ENCODE results near the gene TMEM273. TPM values are rescaled to one million over a fixed set of nuclear protein-coding genes. Genes with fewer than 3 reads are reported as not detected.

The TMEM273 gene
- total RNA-seq, 1 experiment from 2014 or later: not detected

DNA sequence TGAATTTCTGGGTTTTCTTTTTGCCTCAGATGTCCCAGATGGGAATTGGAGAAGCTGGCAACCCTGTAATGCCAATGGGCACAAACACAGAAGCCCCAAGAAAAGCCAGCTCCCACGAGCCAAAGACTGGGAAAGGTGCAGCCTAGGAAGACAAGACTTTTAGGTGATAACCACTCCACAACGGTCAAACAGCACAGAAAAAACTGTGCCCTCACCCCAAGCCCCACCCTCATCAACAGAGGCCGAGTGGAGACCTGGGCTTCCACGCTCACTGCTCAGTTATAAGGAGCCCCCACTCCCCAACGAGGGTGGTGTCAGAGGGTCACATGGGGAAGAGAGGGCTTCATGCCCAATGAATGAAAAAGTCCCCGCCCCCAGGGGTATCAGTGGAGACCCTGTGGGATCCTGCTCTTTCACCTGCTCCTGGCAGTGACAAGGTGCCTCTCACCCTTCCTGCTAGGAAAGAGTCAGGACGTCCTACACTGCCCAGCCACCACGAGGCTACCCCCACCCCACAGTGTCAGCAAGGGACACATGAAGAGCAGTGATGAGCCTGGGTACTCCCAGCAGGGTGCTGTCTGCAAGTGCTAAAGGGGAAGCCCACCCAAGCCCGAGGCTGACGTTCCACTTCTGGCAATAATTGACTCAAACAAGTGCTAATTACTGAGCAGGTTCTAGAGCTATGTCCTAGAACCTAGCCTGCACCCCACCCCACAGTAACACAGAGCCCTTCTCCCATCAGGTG, 8.3 kb downstream of the TMEM273 start:
- DNase-seq (ENCODE audit: low read depth, low spot score) (no peak), ATAC-seq (no peak)
- no peaks in the 10 kb centered on the region; the same call in 1 of the 2 replicates for H3K27me3 ChIP-seq (ENCODE audit: insufficient read depth, low read length)
- H3K36me3 ChIP-seq (ENCODE audit: control insufficient read depth in 1 of 2, insufficient read depth in 2 of 2, low read length in 2 of 2): no peaks in the 10 kb centered on the region
- H3K4me3 ChIP-seq (replicated peaks in 1 of 2; ENCODE audit: low read depth in 1 of 2, low read length in 2 of 2): no peak overlapping the region
- H2AFZ ChIP-seq (ENCODE audit: low read depth, low read length, poor library complexity, severe bottlenecking): peak overlapping the region; percentile 1
- TF ChIP-seq EGR1 (IDR thresholded peaks at IDR 0.05; ENCODE audit: low read depth) (no peak), CEBPB (IDR thresholded peaks at IDR 0.05; ENCODE audit: low read depth) (no peak), SP1 (IDR thresholded peaks at IDR 0.05; ENCODE audit: low read depth) (no peak), RAD21 (IDR thresholded peaks at IDR 0.05; ENCODE audit: low read depth) (no peak)
- TF ChIP-seq, protein P1, sequence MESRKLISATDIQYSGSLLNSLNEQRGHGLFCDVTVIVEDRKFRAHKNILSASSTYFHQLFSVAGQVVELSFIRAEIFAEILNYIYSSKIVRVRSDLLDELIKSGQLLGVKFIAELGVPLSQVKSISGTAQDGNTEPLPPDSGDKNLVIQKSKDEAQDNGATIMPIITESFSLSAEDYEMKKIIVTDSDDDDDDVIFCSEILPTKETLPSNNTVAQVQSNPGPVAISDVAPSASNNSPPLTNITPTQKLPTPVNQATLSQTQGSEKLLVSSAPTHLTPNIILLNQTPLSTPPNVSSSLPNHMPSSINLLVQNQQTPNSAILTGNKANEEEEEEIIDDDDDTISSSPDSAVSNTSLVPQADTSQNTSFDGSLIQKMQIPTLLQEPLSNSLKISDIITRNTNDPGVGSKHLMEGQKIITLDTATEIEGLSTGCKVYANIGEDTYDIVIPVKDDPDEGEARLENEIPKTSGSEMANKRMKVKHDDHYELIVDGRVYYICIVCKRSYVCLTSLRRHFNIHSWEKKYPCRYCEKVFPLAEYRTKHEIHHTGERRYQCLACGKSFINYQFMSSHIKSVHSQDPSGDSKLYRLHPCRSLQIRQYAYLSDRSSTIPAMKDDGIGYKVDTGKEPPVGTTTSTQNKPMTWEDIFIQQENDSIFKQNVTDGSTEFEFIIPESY (IDR thresholded peaks at IDR 0.05; ENCODE audit: extremely low read depth, insufficient replicate concordance, low read length): no peak
- TF ChIP-seq, protein P2, sequence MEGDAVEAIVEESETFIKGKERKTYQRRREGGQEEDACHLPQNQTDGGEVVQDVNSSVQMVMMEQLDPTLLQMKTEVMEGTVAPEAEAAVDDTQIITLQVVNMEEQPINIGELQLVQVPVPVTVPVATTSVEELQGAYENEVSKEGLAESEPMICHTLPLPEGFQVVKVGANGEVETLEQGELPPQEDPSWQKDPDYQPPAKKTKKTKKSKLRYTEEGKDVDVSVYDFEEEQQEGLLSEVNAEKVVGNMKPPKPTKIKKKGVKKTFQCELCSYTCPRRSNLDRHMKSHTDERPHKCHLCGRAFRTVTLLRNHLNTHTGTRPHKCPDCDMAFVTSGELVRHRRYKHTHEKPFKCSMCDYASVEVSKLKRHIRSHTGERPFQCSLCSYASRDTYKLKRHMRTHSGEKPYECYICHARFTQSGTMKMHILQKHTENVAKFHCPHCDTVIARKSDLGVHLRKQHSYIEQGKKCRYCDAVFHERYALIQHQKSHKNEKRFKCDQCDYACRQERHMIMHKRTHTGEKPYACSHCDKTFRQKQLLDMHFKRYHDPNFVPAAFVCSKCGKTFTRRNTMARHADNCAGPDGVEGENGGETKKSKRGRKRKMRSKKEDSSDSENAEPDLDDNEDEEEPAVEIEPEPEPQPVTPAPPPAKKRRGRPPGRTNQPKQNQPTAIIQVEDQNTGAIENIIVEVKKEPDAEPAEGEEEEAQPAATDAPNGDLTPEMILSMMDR (IDR thresholded peaks at IDR 0.05 in 2 of 3, conservative IDR thresholded peaks at IDR 0.05 in 1 of 3; ENCODE audit: borderline replicate concordance in 1 of 3, insufficient read depth in 1 of 3, low read depth in 2 of 3, low read length in 2 of 3): no peak
- no peaks in the 10 kb centered on the region for H3K9me3 ChIP-seq (ENCODE audit: control insufficient read depth in 1 of 2, insufficient read depth in 1 of 2, low read depth in 1 of 2, low read length in 2 of 2)
- ChIA-PET POLR2A (no interaction called here), CTCF (interaction anchor here (1.0 kb wide), 1 partner anchor 15 kb away, joined by 4 read pairs; no protein-coding TSS in a partner anchor), RAD21 (ENCODE audit: low non-redundant PET in 1 of 2, low total read pairs in 2 of 2, uncharacterized antibody in 2 of 2, unreplicated experiment in 2 of 2) (no interaction called here)
- no peak overlapping the region for H3K9ac ChIP-seq (ENCODE audit: low read length)
- no peaks in the 10 kb centered on the region for H3K79me2 ChIP-seq (ENCODE audit: insufficient read depth, low read length)
- H3K4me1 ChIP-seq (ENCODE audit: control insufficient read depth in 1 of 2, insufficient read depth in 2 of 2, low read length in 2 of 2): peaks cover 0 to 12% of the 10 kb centered on the region in 2 experiments; a peak in 2 of 4 replicates
- H3K4me2 ChIP-seq (ENCODE audit: low read length): no peak overlapping the region
- no peaks in the 10 kb centered on the region for H4K20me1 ChIP-seq (ENCODE audit: insufficient read depth)
- H3K27ac ChIP-seq (ENCODE audit: low read depth, low read length): no peak overlapping the region
- BruUV-seq (replicated peaks): no TSS peak
- H3K9me2 ChIP-seq (ENCODE audit: insufficient read depth): no peaks in the 10 kb centered on the region
- intact Hi-C loops (cut with micrococcal nuclease): no loop called here
